ENCODE results near the gene GPI.

GPI gene

DNA sequence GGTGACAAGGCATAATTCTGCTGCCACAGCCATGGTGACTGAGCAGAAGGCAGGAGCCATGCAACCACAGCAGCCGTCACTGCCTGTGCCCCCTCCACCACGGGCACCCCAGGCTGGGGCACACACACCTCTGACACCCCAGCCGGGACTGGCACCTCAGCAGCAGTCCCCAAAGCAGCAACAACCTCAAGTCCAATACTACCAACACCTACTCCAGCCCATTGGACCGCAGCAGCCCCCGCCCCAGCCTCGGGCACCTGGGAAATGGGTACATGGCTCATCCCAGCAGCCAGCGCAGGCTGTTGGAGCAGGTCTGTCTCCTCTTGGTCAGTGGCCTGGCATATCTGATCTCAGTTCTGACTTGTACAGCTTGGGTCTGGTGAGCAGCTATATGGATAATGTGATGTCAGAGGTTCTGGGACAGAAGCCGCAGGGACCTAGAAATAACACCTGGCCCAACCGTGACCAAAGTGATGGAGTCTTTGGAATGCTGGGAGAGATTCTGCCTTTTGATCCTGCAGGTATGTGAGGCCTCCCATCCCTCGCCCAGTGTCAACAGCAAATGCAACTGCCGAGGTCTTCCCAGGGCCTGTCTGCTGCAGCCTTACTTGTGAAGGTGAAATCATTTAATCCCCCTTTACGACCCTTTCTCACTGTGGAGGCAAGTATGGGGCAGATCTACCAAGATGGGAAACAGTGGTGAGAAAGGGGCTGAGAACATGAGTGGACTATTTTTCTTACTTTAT, 22.9 kb upstream of the GPI start:
- no peak for DNase-seq (ENCODE audit: low spot score)

- no peak for DNase-seq (ENCODE audit: low spot score)
Observed at GRCh38 chr19:34343751-34344150, 21.2 kb upstream of the GPI start.

- DNase-seq (ENCODE audit: low spot score), result peak; percentile 64
Observed at GRCh38 chr19:34345947-34346351, 19.0 kb upstream of the GPI start.

- no peak for DNase-seq (ENCODE audit: low spot score)
Observed at GRCh38 chr19:34347561-34348165, 17.3 kb upstream of the GPI start.

GRCh38 chr19:34348899-34349487, 16.0 kb upstream of the GPI start:
- DNase-seq (ENCODE audit: low spot score), result no peak

- no peak for DNase-seq (ENCODE audit: low spot score)
Observed at GRCh38 chr19:34350161-34350561, 14.8 kb upstream of the GPI start.

DNA sequence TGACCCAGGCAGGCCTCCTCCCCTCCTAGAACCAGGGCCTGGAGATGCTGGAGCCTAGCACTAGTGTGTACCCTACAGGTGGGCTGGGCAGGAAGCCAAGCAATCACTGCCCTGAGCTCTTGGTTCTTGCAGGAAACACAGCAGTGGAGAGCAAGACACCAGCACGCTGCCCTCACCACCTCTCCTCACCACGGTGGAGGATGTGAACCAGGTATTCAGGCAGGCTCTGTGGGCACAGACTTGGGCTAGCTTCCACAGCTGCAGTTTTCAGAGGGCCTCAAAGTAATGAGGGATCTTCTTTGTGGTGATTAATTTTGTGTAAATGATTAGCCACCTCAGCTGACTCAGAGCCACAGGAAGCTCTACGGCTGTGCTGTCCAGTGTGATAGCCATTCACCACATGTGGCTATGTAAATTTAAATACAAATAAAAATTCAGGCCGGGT, 13.6 kb upstream of the GPI start:
- DNase-seq (ENCODE audit: low spot score), result peak; percentile 61

GRCh38 chr19:34353546-34353945, 11.4 kb upstream of the GPI start:
- no peak for DNase-seq (ENCODE audit: low spot score)

GRCh38 chr19:34355201-34355600, 9.8 kb upstream of the GPI start:
- no peak for DNase-seq (ENCODE audit: low spot score)

DNA sequence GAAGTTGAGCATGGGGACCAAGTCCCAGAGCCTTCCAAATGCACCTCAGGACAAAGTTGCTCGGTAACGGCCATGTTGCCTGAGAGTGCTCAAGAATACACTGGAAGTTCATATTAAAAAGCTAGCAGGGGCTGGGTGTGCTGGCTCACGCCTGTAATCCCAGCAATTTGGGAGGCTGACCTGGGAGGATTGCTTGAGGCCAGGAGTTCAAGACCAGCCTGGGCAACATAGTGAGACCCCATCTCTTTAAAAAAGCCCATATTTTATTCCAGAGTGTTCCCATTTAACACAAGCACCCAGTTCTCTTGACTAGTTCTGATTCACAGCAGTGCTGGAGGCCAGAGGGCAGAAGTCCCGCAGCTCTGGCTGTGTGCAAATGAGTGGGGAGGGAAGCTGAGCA, 8.1 kb upstream of the GPI start:
- DNase-seq (ENCODE audit: low spot score), result no peak

DNA sequence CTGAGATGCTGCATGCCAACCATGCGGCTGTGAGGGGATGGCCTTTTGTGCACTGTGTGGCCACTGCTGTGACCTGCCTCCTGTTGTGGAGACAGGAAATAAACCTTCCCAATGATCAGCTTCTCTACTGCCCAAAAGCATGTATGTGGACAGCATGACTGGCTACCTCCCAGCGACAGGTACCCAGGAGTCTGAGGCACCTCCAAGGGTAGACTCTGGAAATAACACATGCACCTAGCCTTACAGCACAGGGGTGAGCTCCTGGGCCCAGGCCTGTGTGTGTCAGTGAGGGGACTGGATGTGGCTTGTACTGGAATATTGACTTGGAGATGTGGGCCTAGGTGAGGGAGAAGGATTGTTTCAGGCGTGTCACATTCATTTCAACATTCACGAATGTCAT, 7.6 kb upstream of the GPI start:
- DNase-seq (ENCODE audit: low spot score), result no peak

DNA sequence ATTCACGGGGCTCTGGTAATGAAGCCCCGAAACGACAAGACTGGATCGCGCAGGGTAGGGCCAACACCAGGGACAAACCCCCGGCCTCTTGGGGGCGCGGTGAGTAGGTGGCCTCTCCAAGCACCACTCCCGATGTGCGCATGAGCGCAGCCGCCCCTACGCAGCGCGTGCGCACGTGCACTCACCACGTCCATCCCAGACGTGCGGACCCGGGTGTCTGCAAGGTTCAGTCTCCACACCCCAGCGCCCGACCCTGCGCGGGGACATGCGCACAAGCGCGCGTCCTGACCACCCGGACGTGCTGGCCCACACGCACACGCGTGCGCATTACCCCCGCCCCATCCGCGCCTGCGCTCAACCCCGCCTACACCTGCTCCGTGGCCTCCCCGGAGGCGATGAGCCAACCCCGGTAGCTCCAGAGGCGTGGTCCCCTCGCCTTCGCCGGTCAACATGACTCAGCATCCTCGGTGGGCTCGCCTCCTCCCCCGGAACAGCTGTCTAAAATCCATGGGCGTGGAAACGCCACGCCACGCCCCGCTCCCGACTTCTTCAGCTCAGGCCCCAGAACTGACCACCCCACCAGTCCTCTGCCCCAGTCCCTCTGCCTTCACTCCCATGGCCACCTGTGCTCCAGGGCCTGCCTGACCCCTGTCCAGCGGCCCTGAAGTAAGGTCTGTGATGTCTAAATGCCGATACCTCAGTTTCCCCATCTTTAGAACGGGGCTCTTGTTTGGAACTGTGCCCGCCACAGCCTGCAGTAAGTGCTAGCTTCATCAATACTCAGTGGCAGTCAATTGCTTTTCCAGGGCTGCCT, 5.6 kb upstream of the GPI start:
- peak; percentile 97 for DNase-seq (ENCODE audit: low spot score)

GRCh38 chr19:34359954-34360315, 5.1 kb upstream of the GPI start:
- no peak for DNase-seq (ENCODE audit: low spot score)

DNA sequence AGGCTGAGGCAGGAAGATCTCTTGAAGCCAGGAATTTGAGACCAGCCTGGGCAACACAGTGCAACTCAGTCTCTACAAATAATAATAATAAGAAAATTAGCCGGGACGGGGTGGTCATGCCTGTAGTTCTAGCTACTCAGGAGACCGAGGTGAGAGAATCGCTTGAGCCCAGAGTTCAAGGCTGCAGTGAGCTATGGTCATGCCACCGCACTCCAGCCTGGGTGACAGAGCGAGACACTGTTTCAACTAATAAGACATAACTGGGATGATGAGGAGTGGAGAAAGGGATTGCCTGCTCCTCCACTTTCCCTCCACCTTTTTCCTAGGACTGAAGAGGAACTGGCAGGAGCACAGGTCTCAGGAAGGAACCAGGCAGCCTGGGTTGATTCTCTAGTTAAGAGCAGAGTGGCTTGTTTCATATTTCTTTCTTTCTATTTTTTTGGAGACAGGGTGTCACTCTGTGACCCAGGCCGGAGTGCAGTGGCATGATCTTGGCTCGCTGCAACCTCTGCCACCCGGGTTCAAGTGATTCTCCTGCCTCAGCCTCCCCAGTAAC, 4.6 kb upstream of the GPI start:
- DNase-seq (ENCODE audit: low spot score), result no peak

DNA sequence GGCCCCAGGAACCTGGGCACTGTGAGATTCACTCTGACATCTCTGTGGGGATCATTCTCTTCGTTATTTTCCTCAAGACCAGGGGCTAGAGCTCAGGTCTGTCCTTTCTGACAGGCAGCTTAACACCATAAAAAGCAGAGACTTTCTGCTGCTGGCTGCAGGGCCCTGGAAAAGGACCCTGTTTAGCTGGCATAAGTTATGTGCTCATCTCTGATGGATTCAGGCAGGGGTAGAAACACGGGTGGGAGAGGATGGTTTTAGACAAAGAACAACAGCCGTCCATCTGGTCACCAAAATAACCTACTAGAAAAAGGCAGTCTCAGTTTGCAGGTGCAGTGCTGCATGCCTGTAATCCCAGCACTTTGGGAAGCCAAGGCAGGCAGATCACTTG, 2.3 kb upstream of the GPI start:
- no peak for DNase-seq (ENCODE audit: low spot score)

GRCh38 chr19:34363094-34363493, 1.9 kb upstream of the GPI start:
- no peak for DNase-seq (ENCODE audit: low spot score)

GRCh38 chr19:34363930-34364329, 1.1 kb upstream of the GPI start:
- DNase-seq (ENCODE audit: low spot score), result no peak

GRCh38 chr19:34364462-34364829, 550 bp upstream of the GPI start:
- no peak for DNase-seq (ENCODE audit: low spot score)

GRCh38 chr19:34365463-34366401, 736 bp downstream of the GPI start:
- DNase-seq (ENCODE audit: low spot score), result peak; percentile 48

DNA sequence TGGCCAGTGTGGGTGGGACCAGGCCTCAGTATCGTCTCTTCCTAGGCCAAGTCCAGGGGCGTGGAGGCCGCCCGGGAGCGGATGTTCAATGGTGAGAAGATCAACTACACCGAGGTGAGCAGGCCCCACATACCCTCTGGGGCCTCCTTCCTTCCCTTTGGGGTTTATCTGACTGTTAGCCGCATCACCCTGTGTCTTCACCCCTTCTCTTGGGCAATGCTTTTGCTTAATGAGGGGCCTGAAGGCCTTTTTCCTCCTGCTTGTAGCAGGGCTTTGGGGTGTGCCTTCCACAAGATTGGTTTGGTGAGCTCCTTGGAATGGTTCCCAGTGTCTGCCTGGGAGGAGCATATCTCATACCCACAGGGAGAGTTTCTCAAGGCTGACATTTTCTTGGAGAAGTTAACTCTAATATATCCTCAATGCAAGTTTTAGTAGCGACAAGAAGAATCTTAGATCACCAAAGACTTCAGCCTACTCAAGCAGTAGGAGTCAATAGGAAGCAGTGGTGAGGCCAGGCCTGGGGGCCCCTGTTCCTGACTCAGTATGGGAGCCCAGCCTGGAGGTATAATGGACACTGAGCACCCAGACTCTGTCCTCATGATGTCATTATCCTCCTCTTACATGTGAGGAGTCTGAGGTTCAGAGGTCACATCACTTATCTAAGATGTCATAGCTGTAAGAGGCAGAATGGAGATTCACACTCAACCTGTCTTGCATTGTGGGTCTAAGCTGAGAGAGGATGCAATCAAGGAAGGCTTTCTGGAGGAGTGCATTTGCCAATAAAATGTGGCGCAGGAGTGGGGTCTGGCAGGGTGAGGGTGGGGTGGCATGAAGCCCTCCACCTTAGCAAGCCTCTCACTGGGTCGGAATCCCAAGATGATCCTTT, 2.0 kb downstream of the GPI start:
- peak; percentile 29 for DNase-seq (ENCODE audit: low spot score)

DNA sequence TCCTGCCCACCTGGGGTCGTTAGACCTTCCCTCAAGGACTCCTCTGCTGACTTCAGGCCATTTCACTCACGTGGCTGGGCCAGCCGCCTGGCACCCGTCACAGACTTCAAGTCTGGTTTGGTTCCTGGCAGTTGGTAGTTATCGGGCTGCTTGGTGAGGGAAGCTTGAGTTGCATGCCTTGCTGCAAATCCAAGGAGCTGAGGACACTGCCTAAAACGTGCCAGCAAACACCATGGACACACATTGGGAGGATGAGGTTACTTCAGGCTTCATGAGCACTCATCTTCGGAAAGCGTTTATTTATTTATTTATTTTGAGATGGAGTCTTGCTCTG, 2.6 kb downstream of the GPI start:
- DNase-seq (ENCODE audit: low spot score), result no peak

Data from RKO (cell line).